HG03039 (cell line): Measurements from ENCODE around the gene FAM111B.
"Not testable (repeated sequence)": the region's sequence is repeated elsewhere in the genome, so short reads cannot be mapped to it uniquely, and the experiment has no call there.

Source experiments
- ATAC-seq: cut with Tn5 transposase; IDR thresholded peaks from one replicate; pipeline ENCODE4 v1.9.1; 2021; ENCODE audit warnings: mild to moderate bottlenecking, moderate library complexity; ENCODE audit not compliant: unreplicated experiment

Gene FAM111B

DNA sequence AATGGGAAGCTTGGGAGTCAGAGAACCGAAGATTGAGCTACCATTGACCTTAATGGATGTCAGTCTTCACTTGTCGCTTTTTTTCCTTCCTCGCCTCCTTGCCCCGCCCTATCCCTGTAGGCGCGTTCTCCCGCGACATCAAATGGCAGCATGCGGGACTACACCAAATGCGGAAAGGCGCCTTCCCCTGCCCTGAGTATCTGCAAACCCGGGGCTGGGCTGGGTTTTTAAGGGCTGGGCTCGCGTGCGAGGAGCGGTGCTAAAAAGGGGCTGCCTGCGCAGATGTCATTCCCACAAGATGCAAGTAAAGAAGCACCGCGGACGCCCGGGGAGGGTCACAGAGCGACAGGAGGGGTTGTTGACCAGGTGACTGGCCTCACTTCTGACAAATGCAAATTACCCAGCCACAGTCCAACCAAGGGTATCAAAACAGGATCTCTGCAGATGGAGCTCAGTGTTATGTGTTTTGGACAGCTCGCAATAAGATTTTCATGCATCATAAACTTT lies 4.7 kb upstream of the FAM111B start:
- peak; percentile 70 for ATAC-seq

- peak; percentile 27 for ATAC-seq
These were observed 684 bp downstream of the FAM111B start for GRCh38 chr11:59107721-59108120.

DNA sequence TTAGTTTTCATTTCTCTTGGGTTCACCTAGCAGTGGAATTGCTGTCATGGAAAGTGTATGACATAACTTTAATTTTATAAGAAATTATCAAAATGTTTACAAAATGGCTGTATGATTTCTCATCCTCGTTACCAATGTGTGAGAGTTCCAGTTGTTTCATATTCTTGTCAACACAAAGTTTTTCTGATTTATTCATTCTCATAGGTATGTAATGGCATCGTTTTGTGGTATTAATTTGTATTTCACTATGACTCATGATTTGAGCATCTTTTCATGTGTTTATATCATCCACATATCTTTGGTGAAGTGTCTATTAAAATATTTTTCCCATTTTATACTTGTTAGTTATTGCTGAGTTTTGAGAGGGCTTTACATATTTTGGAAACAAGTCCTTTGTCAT lies 5.5 kb downstream of the FAM111B start:
- no peak for ATAC-seq

DNA sequence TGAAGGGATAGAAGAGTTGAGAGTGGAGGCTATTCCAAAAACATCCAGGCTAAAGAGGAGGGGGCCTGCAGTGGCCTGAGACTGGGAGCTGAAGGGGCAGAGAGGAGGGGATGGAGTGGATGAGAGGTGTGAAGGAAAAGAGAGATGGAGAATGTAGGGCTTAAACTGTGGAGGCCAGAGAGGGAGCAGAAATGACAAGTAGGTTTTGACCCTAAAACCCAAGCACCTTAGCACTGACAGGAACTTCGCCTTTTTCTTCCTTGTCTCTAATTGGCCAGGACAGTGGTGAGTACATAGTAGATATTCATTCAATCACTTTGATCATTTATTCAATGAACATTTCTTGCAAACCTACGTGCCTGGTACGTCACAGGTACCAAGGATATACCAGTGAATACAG lies 7.3 kb downstream of the FAM111B start:
- ATAC-seq, result no peak

GRCh38 chr11:59115553-59115952 lies 8.5 kb downstream of the FAM111B start:
- no peak for ATAC-seq

DNA sequence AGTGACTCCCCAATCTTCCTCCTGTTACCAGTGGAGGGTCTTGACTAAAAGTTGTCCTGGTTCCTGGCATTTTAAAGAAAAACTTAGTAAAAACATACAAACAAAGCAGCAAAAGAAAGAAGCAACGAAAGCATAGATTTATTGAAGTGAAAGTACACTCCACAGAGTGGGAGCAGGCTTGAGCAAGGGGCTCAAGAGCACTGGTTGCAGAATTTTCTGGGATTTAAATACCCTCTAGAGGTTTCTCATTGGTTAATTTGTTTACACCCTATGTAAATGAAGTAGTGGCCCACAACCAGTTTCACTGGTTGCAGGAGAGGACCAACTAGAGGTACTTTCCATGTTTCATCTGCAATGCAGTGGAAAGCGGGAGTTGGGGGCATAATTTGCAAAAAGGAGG lies 10.7 kb downstream of the FAM111B start:
- ATAC-seq, result no peak

DNA sequence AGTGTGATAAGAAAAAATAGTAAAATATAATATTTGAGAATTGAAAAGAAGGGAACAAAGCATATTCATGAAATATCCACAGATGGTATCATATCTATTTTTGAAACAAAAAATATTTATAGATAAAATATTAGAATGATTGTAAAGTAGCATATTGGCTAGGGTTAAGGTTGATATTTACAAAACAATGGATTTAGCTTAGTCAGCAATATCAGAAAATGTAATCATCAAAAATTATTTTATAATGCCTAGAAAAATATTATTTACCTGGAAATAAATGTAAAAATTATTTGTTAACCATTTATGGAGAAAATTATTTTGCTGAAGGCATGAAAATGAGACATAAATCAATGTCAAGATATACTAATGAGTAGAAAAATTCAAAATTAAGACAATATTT lies 12.8 kb downstream of the FAM111B start:
- ATAC-seq, result no peak

GRCh38 chr11:59135648-59136461 lies 28.8 kb downstream of the FAM111B start:
- ATAC-seq, result peak; percentile 98

- not testable (repeated sequence) for ATAC-seq
These were observed 29.5 kb downstream of the FAM111B start for GRCh38 chr11:59136551-59136950.

- no peak for ATAC-seq
These were observed 30.2 kb downstream of the FAM111B start for GRCh38 chr11:59137190-59137589.

DNA sequence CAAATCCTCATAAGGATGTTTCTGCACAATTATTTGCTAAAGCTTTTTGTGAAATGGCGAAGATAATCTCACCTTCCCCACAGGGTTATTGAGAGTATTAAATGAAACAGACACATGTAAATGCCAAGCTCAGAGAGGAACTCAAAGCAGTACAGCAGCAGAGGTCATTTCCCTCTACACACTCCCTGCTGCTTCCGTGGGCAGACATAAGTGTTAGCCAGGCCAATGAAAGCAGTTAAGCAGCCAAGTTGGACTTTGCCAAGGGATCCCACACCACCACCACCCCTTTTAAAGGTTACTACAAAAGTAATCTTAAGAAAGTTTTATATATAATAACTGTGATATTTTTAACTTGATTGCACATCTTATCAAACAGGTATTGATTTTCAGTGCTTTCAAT lies 31.6 kb downstream of the FAM111B start:
- ATAC-seq, result no peak

GRCh38 chr11:59141191-59141590 lies 34.2 kb downstream of the FAM111B start:
- no peak for ATAC-seq

GRCh38 chr11:59141673-59142460 lies 34.8 kb downstream of the FAM111B start:
- ATAC-seq, result no peak

- ATAC-seq, result peak; percentile 77
These were observed 35.8 kb downstream of the FAM111B start, which contains the start of gene FAM111A for GRCh38 chr11:59142530-59143507. Gene FAM111A (plus strand): TSS chr11:59142856. CDS start chr11:59148873, 6,017 bp downstream.

GRCh38 chr11:59144096-59144495 lies 37.1 kb downstream of the FAM111B start:
- ATAC-seq, result no peak

- peak; percentile 48 for ATAC-seq
These were observed 37.7 kb downstream of the FAM111B start for GRCh38 chr11:59144579-59145345.

GRCh38 chr11:59145534-59145933 lies 38.5 kb downstream of the FAM111B start:
- no peak for ATAC-seq

- ATAC-seq, result peak; percentile 54
These were observed 44.7 kb downstream of the FAM111B start for GRCh38 chr11:59151761-59152160.

- peak; percentile 65 for ATAC-seq
These were observed 45.4 kb downstream of the FAM111B start for GRCh38 chr11:59152312-59152951.
